Esophagus muscularis mucosa (tissue), 3 donors: ENCODE measurements around the gene TMEM117.

ENCODE experiments used
- CTCF ChIP-seq, 3 experiments: fragments of 200-600 bp in 2 of 3; fragments of 450-650 bp in 1 of 3; sonication (generic) in 2 of 3; IDR thresholded peaks; one replicate each; pipeline ENCODE4 v1.5.1; 2017 to 2019; ENCODE audit warnings: antibody characterized with exemption in 3 of 3, mild to moderate bottlenecking in 2 of 3, moderate library complexity in 1 of 3
- POLR2AphosphoS5 ChIP-seq, 2 donors: sonication (generic); formaldehyde crosslinking; IDR thresholded peaks; one replicate each; pipeline ENCODE4 v1.6.1; 2017; ENCODE audit warnings: antibody characterized with exemption in 2 of 2

- TF ChIP-seq CTCF (IDR thresholded peaks at IDR 0.05) = no peak
- no peak for TF ChIP-seq POLR2AphosphoS5 (IDR thresholded peaks at IDR 0.05)
These were observed 387.9 kb downstream of the TMEM117 start for GRCh38 chr12:44223736-44224135.
